OCI-M1 (cell line): ENCODE data around the gene SKIC8.

Experiments
- DNase-seq: peaks from one replicate; lab custom pipeline; 2025; lab: John Stamatoyannopoulos, UW

SKIC8 gene

GRCh38 chr15:78299101-78299930, at the start of gene SKIC8:
Gene SKIC8, minus strand, starts transcription at chr15:78299609. Its CDS starts 3,923 bp downstream, at chr15:78295686.
- DNase-seq: peak; percentile 97

GRCh38 chr15:78347586-78348543, 48.5 kb upstream of the SKIC8 start:
- no peak for DNase-seq

GRCh38 chr15:78345396-78346125, 46.2 kb upstream of the SKIC8 start:
- DNase-seq: no peak

- DNase-seq: no peak
Measured at GRCh38 chr15:78343276-78344060, 44.1 kb upstream of the SKIC8 start.

GRCh38 chr15:78342021-78342420, 42.6 kb upstream of the SKIC8 start:
- no peak for DNase-seq

- DNase-seq: no peak
Measured at GRCh38 chr15:78341057-78341987, 41.9 kb upstream of the SKIC8 start.

- DNase-seq: no peak
Measured at GRCh38 chr15:78340231-78341056, 41.0 kb upstream of the SKIC8 start, which contains the start of gene CRABP1. Gene CRABP1, plus strand, starts transcription at chr15:78340353. Its CDS starts 76 bp downstream, at chr15:78340429.

GRCh38 chr15:78339559-78339958, 40.1 kb upstream of the SKIC8 start:
- no peak for DNase-seq

GRCh38 chr15:78338781-78339180, 39.4 kb upstream of the SKIC8 start:
- no peak for DNase-seq

GRCh38 chr15:78335985-78336384, 36.6 kb upstream of the SKIC8 start:
- no peak for DNase-seq

- DNase-seq: no peak
Measured at GRCh38 chr15:78334845-78335244, 35.4 kb upstream of the SKIC8 start.

- DNase-seq: no peak
Measured at GRCh38 chr15:78329625-78330024, 30.2 kb upstream of the SKIC8 start.

GRCh38 chr15:78327466-78327865, 28.1 kb upstream of the SKIC8 start:
- DNase-seq: no peak

GRCh38 chr15:78325092-78325843, 25.9 kb upstream of the SKIC8 start:
- no peak for DNase-seq

GRCh38 chr15:78324144-78324543, 24.7 kb upstream of the SKIC8 start:
- no peak for DNase-seq

- DNase-seq: no peak
Measured at GRCh38 chr15:78323693-78324092, 24.3 kb upstream of the SKIC8 start.

GRCh38 chr15:78322724-78323521, 23.5 kb upstream of the SKIC8 start:
- peak; percentile 10 for DNase-seq

GRCh38 chr15:78322243-78322642, 22.8 kb upstream of the SKIC8 start:
- no peak for DNase-seq
